GM19455 (cell line): ENCODE data around the gene SLU7.
"Not testable (repeated sequence)": the region's sequence is repeated elsewhere in the genome, so short reads cannot be mapped to it uniquely, and the experiment has no call there.

Experiments used
- ATAC-seq: cut with Tn5 transposase; IDR thresholded peaks from one replicate; pipeline ENCODE4 v1.9.1; 2021; ENCODE audit not compliant: unreplicated experiment

Gene SLU7

GRCh38 chr5:160451281-160451680 is 32.4 kb upstream of the SLU7 start:
- ATAC-seq: no peak

DNA sequence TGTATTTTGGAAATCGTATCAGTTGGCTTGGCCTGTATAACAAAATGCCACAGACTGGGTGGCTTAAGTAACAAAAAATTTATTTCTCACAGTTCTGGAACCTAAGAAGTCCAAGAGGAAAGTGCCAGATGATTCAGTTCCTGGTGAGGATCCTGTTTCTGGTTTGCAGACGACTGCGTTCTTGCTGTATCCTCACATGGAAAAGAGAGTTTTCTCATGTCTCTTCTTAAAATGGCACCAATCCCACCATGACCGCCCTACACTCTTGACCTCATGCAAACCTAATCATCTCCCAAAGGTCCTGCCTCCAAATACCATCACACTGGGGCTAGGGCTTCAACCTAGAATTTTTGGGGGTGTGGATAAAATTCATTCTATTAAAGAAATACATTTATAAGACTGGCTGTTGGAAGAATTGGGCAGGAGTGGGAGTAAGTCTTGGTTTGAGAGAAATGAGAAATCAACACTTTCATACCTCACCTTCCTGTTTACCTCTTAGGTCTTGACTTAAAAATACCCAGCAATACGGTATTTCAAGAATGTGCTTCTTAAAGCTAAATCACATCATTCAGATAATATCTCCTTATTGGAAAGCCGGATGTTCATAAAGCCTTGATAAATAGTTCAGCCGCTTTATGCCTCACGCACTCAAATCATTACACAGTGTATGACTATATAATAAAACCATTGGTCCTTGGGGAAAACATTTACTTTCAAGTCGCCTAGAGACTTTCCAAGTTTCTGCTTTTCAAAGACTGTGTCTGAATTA is 31.5 kb upstream of the SLU7 start:
- ATAC-seq: peak; percentile 54

DNA sequence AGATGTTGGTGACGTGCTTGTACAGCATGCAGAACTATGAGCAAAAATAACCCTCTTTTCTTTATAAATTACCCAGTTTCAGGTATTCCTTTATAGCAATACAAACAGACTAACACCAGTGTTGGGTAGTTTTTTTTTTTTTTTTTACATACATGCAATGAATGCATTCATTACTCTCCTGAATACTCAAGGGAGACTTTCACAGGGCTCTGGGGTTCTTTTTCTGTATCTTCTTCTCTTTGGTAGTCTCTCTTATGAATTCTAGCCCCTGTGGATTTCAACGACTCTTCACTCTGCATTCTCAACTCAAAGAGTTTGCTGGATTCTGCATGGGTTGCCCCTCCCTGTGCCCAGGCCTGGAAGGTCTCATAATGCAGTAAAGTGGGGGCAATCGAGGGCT is 30.6 kb upstream of the SLU7 start:
- ATAC-seq: no peak

DNA sequence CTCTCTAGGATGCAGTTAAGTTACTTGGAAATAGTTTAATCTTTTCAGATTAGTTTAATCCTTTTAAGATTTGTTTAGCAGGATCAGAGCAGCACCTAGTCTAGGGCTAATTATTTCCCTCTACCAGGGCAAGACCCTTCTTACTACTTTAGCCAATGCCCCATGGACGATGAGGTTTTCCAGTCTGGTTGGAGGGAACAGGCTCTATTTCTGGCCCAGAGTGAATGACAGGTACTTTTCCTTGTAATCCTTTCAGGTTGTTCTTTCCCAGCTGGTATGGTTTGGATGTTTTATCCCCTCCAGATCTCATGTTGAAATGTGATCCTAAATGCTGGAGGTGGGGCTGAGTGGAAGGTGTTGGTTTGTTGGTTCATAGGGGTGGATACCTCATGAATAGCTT is 30.0 kb upstream of the SLU7 start:
- ATAC-seq: no peak

DNA sequence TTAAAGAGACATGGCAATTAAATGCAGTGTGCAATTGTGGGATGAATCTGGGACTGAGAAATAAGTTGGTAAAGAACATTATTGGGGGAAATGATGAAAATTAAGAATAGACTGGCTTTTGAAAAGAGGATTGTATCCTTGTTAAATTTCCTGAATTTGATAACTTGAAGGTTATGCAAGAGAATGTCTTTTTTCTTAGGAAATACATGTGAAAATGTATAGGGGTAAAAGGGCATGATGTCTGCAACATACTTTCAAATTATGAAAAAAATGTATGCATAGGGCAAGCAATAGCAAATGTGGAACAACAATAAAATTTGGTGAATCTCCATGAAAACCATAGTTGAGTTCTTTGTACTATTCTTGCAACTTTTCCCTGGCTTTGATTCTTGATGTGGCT is 26.9 kb upstream of the SLU7 start:
- ATAC-seq: no peak

DNA sequence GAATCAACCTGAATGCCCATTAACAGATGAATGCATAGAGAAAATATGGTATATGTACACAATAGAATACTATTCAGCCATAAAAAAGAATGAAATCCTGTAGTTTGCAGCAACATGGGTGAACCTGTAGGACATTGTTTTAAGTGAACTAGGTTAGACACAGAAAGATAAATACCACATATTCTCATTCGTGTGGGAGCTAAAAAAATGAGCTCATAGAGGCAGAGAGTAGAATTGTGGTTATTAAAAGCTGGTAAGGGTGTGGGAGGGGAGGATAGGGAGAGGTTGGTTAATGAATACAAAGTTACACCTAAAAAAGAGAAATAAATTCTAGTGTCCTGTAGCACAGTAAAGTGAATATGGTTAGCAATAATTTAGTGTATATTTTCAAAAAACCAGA is 26.3 kb upstream of the SLU7 start:
- ATAC-seq: no peak

- ATAC-seq: no peak
These were observed 25.5 kb upstream of the SLU7 start for GRCh38 chr5:160444407-160444806.

GRCh38 chr5:160442824-160443431 is 24.0 kb upstream of the SLU7 start:
- ATAC-seq: no peak

DNA sequence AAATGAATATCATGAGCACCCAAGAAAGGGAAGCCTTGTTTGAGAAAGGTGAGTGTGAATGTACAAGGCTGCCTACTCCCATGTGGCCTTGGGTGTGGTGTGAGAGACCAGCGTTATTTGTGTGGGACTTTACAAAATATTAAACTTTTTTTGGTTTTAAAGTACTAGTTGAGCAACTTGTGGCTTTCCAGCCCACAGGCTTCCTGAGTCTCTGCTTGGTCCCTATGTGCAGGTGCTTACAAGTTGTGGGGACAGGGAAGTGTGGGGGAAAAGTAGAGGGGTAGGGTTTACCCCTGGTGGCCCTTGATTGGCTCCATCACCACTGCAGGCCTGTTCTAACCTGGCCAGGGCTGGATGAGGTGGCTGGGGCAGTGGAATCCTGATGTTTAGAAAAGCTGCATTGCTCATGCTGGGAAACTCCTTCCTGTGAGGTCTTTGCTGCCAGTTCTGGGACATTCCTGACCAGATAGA is 22.5 kb upstream of the SLU7 start:
- no peak for ATAC-seq

DNA sequence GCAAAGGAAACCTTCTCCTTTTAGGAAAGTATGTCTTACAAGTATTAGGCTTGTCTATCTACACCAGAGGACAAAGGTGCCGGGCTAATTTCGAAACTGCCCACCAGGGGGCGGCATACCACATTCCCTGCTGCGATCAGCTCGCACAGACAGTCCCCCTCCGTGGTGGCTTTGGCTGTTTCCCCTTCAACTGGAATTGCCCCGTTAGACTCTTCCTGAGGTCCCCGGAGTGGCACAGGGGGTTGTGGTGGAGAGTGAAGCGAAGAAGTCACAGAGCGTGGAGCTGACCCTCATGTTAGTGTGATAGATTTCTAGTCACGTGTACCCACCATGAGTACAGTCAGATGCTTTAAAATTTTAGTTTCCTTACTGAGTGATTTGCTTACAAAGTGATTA is 20.3 kb upstream of the SLU7 start:
- peak; percentile 75 for ATAC-seq

- peak; percentile 46 for ATAC-seq
These were observed 19.7 kb upstream of the SLU7 start for GRCh38 chr5:160438316-160439204.

DNA sequence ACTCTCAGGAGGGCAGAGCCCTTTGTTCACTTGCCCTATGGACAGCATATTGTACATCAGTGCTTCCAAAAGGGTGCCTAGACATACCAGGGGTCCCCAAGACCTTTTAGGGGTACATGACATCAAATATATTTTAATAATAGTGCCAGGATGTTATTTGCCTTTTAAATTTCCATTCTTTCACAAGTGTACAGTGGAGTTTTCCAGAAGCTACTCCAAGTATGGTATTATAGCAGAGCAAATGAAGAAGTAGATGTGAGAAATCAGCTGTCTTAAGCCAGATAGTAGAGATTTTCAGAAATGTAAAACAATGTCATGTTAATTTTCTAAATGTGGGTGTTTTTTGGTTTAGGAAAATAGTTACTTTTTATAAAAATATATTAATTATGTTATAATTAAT is 18.4 kb upstream of the SLU7 start:
- ATAC-seq: no peak

DNA sequence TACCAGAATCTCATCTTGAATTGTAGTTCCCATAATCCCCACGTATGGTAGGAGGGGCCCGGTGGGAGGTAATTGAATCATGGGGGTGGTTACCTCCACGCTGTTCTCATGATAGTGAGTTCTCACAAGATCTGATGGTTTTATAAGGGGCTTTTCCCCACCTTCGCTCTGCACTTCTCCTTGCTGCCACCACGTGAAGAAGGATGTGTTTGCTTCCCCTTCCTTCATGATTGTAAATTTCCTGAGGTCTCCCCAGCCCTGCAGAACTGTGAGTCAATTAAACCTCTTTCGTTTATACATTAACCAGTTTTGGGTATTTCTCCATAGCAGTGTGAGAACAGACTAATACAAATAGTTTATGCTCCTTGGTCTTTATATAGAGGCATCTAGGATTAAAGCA is 17.8 kb upstream of the SLU7 start:
- not testable (repeated sequence) for ATAC-seq

- ATAC-seq: no peak
These were observed 17.1 kb upstream of the SLU7 start for GRCh38 chr5:160436017-160436416.

- ATAC-seq: no peak
These were observed 16.7 kb upstream of the SLU7 start for GRCh38 chr5:160435532-160435931.

- peak; percentile 83 for ATAC-seq
These were observed 15.2 kb upstream of the SLU7 start for GRCh38 chr5:160434022-160434531.

DNA sequence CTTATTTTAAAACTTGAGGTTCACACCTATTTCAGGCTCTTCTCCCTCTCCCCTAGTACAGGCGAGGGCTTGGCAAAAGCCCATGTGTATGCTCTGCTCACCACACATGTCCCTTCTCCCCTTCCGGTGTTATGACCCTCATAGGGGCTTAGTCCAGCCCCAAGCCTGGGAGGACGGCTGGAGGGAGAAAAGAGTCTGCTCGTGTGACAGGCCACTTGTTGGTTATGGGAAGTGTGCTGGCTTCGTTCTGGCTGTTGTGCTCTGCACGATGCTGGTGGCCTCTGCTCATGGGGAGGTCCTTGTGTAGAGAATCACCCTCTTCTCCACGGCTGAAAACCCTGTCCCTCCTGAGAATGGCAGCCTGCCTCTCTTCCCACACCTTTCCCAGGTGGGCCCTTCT is 13.9 kb upstream of the SLU7 start:
- ATAC-seq: no peak

DNA sequence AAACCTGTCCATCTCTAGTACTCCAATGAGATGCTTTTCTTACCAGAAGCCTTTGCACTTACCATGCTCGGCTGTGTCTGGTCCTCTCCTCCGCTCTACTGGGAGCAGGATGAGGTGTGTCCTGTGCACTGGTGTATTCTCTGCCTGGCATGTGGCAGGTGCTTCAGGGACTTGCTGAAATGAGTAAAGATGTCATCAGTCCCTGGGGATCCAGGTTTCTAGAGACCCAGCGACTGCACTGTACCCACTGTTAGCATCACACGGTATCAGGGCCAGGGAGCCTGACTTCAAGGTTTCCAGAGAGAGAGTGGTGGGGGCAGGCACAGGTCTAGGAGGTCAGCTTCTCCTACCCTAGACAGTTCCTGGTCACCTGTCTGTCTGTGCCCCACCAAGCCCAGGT is 13.3 kb upstream of the SLU7 start:
- ATAC-seq: no peak

DNA sequence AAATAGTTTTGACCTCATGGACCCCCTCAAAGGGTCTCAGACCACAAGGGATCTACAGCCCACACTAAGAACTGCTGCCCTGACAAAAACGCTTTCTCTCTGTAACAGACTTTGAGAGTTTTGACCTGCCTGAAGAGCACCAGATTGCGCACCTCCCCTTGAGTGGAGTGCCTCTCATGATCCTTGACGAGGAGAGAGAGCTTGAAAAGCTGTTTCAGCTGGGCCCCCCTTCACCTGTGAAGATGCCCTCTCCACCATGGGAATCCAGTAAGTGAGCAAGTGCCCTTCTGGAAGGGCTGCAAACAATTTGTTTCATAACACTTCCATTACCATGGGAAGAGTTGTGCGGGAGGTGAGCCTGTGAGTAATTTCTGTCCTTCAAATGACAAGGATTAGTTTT is 8.7 kb upstream of the SLU7 start:
- ATAC-seq: no peak

GRCh38 chr5:160423099-160423498 is 4.2 kb upstream of the SLU7 start:
- ATAC-seq: no peak

DNA sequence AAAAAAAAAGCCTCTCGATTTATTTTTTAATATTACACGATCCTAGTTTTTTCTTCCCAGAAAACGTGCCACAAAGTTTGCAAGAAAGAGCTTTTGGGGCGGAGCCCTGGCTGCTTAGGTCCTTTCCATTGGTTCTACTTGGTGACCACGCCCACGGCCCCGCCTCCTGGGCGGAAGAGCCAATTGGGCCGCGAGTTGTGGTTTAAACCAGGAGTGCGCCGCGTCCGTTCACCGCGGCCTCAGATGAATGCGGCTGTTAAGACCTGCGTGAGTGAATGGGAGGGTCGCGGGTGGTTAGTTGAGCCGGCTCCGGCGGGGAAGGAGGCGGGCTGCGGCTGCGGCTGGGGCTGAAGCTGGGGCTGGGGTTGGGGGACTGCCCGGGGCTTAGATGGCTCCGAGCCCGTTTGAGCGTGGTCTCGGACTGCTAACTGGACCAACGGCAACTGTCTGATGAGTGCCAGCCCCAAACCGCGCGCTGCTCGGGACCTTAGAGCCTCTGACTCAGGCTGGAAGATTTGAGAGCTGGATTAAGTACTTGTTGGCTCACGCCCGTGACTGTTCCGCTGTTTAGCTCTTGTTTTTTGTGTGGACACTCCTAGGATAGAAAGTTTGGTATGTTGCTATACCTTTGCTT is 2.9 kb upstream of the SLU7 start, which contains the start of gene PTTG1:
TSS of gene PTTG1 (plus strand) at position 231 of the 634 bp plus-strand sequence. CDS start 458 bp downstream, outside the sequence.
- peak; percentile 73 for ATAC-seq
